A549 (cell line): ENCODE measurements around the gene CABP5. TPM values are rescaled to one million over a fixed set of nuclear protein-coding genes. Genes with fewer than 3 reads are reported as not detected.

Experiments
- ATAC-seq, 2 experiments: fragments of 200-7000 bp in 1 of 2; fragments of >200 bp in 1 of 2; cut with Nextera tagmentation in 1 of 2; cut with Tn5 transposase in 1 of 2; 3 replicates each; pipeline versions ENCODE4 v1.8.0 to v1.9.1; 2018 to 2020; ENCODE audit warnings: mild to moderate bottlenecking in 1 of 2, moderate library complexity in 1 of 2
- CTCF ChIA-PET: fragments of 300-600 bp; sonication (Branson Sonifier 250); formaldehyde crosslinking; extraction: SDS; loops from one replicate; lab custom pipeline; 2021; ENCODE audit warnings: antibody characterized with exemption, inconsistent platforms; lab: Yijun Ruan, JAX
- POLR2A ChIA-PET: fragments of 350-600 bp; formaldehyde crosslinking; extraction: SDS; loops from one replicate; lab custom pipeline; 2021; ENCODE audit warnings: antibody characterized with exemption, inconsistent platforms; lab: Yijun Ruan, JAX
- DNase-seq, 2 experiments: peaks; one replicate each; pipeline versions ENCODE4 v3.0.0 to v3.0.0-alpha.2; 2011 to 2016; ENCODE audit warnings: low read depth in 1 of 2, low spot score in 1 of 2
- FAIRE-seq: peaks from 2 replicates; lab custom pipeline; 2011; peaks lifted over from hg19 to GRCh38; lab: Jason Lieb, UNC
- H3K27ac ChIP-seq, 2 experiments: fragments of >200 bp; sonication (Bioruptor Twin); formaldehyde crosslinking; 3 replicates each; pipeline ENCODE4 v1.5.1; 2016 to 2017
- H3K4me1 ChIP-seq: fragments of >200 bp; sonication (Bioruptor Twin); formaldehyde crosslinking; 3 replicates; pipeline ENCODE4 v1.6.1; 2016
- H3K4me2 ChIP-seq: fragments of >200 bp; sonication (Bioruptor Twin); formaldehyde crosslinking; 3 replicates; pipeline ENCODE4 v1.6.1; 2016
- H3K4me3 ChIP-seq: fragments of >200 bp; sonication (Bioruptor Twin); formaldehyde crosslinking; 3 replicates; pipeline ENCODE4 v1.5.1; 2016
- H3K9me3 ChIP-seq: fragments of >200 bp; sonication (Bioruptor Twin); formaldehyde crosslinking; 3 replicates; pipeline ENCODE4 v1.6.1; 2016
- CHD4 ChIP-seq: fragments of 200-600 bp; sonication (generic); IDR thresholded peaks from 2 replicates; pipeline ENCODE4 v1.6.1; 2016; ENCODE audit warnings: antibody characterized with exemption, mild to moderate bottlenecking, borderline replicate concordance
- EHF ChIP-seq: fragments of 250-450 bp; sonication (Bioruptor Pico); IDR thresholded peaks from 2 replicates; pipeline ENCODE4 v1.5.0; 2020; ENCODE audit warnings: mild to moderate bottlenecking
- EHMT2 ChIP-seq: fragments of 200-600 bp; sonication (generic); IDR thresholded peaks from 2 replicates; pipeline ENCODE4 v1.6.1; 2016; ENCODE audit warnings: antibody characterized with exemption, low read depth, mild to moderate bottlenecking, moderate library complexity
- FOXS1 ChIP-seq: fragments of 250-450 bp; sonication (Bioruptor Pico); IDR thresholded peaks from 2 replicates; pipeline ENCODE4 v1.5.0; 2020; ENCODE audit warnings: mild to moderate bottlenecking, moderate library complexity
- KDM5A ChIP-seq: fragments of 200-600 bp; sonication (generic); IDR thresholded peaks from 2 replicates; pipeline ENCODE4 v1.6.1; 2016; ENCODE audit warnings: antibody characterized with exemption, mild to moderate bottlenecking
- MAFK ChIP-seq: fragments of 450-650 bp; IDR thresholded peaks from 2 replicates; pipeline ENCODE4 v1.6.1; 2014; ENCODE audit not compliant: partially characterized antibody
- MAZ ChIP-seq: fragments of 150-350 bp; IDR thresholded peaks from 2 replicates; pipeline ENCODE4 v1.6.1; 2014; ENCODE audit warnings: antibody characterized with exemption, low read depth, low read length, borderline replicate concordance
- MYC ChIP-seq: IDR thresholded peaks from 2 replicates; pipeline ENCODE4 v1.6.1; 2012; ENCODE audit warnings: mild to moderate bottlenecking, inconsistent platforms, low read length, improper control_type of control experiment, borderline replicate concordance
- NR3C1 ChIP-seq: fragments of >200 bp; sonication (Bioruptor Twin); formaldehyde crosslinking; IDR thresholded peaks from 3 replicates; pipeline ENCODE4 v1.6.1; 2017
- RAD21 ChIP-seq, 2 experiments: fragments of >200 bp in 1 of 2; sonication (Bioruptor Twin) in 1 of 2; formaldehyde crosslinking in 1 of 2; IDR thresholded peaks in 1 of 2; conservative IDR thresholded peaks in 1 of 2; 2 replicates in 1 of 2; 3 replicates in 1 of 2; pipeline ENCODE4 v1.6.1; 2012 to 2018; ENCODE audit warnings: inconsistent platforms in 1 of 2
- RARB ChIP-seq: fragments of 250-450 bp; sonication (Bioruptor Pico); IDR thresholded peaks from 2 replicates; pipeline ENCODE4 v1.8.0; 2021; ENCODE audit warnings: mild to moderate bottlenecking, moderate library complexity
- TFCP2L1 ChIP-seq: fragments of 250-450 bp; sonication (Bioruptor Pico); IDR thresholded peaks from 2 replicates; pipeline ENCODE4 v1.5.0; 2021; ENCODE audit warnings: mild to moderate bottlenecking
- ZC3H11A ChIP-seq: fragments of 450-650 bp; IDR thresholded peaks from 2 replicates; pipeline ENCODE4 v1.6.1; 2014; ENCODE audit warnings: antibody characterized with exemption, mild to moderate bottlenecking
- ZNF302 ChIP-seq: fragments of 250-450 bp; sonication (Bioruptor Pico); IDR thresholded peaks from 2 replicates; pipeline ENCODE4 v1.9.0; 2021; ENCODE audit warnings: inconsistent platforms, mild to moderate bottlenecking, moderate library complexity
- ZSCAN20 ChIP-seq: fragments of 250-450 bp; sonication (Bioruptor Pico); IDR thresholded peaks from 2 replicates; pipeline ENCODE4 v1.8.0; 2022; ENCODE audit warnings: mild to moderate bottlenecking, moderate library complexity
- WGBS: methylation state at CpG from one replicate; pipeline ENCODE4 v1.1.6; 2017; ENCODE audit errors: missing lambda C conversion rate; 5-methylcytosine and 5-hydroxymethylcytosine counted together
- polyA plus RNA-seq, 4 experiments: library from polyadenylated mRNA; depleted of rRNA in 3 of 4; stranded (reverse); fragments of >200 nt; fragmentation: RNase III in 1 of 4; extraction: RNeasy Plus Mini Kit Qiagen cat#74134 plus additional on column Dnase treatment in 1 of 4; gene quantifications; 2 replicates in 3 of 4; 3 replicates in 1 of 4; pipeline ENCODE4 v1.2.3, GENCODE V29; 2011 to 2017
- TF ChIP-seq, protein P1 (sequence below): fragments of 450-650 bp; IDR thresholded peaks from 2 replicates; pipeline ENCODE4 v1.6.1; 2014; ENCODE audit warnings: antibody characterized with exemption
- TF ChIP-seq, protein P2 (sequence below): IDR thresholded peaks from 2 replicates; pipeline ENCODE4 v1.6.1; 2012; ENCODE audit warnings: low read depth, borderline replicate concordance
- TF ChIP-seq, protein P3 (sequence below): IDR thresholded peaks from 2 replicates; pipeline ENCODE4 v1.6.1; 2012
- TF ChIP-seq, protein P4 (sequence below): fragments of >200 bp; sonication (Bioruptor Twin); formaldehyde crosslinking; IDR thresholded peaks from 3 replicates; pipeline ENCODE4 v1.5.1; 2016

CABP5 gene
- polyA plus RNA-seq, 2 of the 4 experiments (the other 2 are of a cell fraction): not detected

DNA sequence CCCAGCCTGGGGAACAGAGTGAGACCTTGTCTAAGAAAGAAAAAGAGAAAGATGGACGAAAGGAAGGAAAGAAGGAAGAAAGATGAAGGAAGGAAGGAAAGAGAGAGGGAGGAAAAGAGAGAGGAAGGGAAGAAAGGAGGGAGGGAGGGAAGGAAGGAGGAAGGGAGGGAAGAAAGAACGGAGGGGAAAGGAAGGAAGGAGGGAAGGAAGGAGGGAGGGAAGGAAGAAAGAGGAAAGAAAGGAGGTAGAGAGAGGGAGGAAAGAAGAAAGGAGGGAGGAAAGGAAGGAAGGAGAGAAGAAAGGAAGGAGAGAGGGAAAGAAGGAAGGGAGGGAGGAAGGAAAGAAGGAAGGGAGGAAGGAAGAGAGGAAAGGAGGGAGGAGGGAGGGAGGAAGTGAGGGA lies 20.9 kb downstream of the CABP5 start:
- Histone ChIP-seq H3K9me3 (peaks cover 8% of the 10 kb centered on the region; the same call in 1 of the 3 replicates), H3K4me2 (no peak overlapping the region), H3K4me1 (no peaks in the 10 kb centered on the region), H3K4me3 (no peak overlapping the region), H3K27ac (no peak overlapping the region)
- POLR2A ChIA-PET: no interaction called here
- FAIRE-seq (no peak), DNase-seq (no peak), ATAC-seq (no peak)
- TF ChIP-seq ZNF302 (CRISPR knock-in tag) (no peak), RARB (no peak)
- CTCF ChIA-PET: interaction anchor here (0.7 to 1.3 kb wide), 2 partner anchors 11 to 40 kb away, joined by 3 to 4 read pairs; no protein-coding TSS in a partner anchor
- 0% methylated on average over 2 of the region's 2 CpGs for WGBS

DNA sequence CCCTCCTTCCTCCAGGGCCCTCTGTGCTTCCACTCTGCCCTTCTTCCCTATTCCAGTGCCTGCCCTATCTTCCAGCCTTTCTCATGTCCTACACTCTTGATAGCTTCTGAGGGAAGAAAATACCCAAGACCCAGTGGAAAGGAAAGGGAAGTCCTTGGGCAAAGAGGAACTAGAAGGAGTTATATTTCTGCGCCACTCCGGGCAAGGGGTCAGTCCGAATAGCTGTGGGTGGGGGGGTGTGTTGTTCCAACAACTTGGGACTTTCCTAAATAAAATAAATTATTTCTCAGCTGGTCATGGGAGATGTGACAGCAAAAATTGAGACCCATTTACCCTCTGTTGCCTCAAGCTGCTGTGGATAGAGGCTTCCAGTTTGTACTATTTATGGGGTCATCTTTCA lies 23.2 kb downstream of the CABP5 start:
- Histone ChIP-seq H3K9me3 (peaks cover 6% of the 10 kb centered on the region), H3K4me3 (no peak overlapping the region), H3K4me1 (no peaks in the 10 kb centered on the region), H3K27ac (no peak overlapping the region), H3K4me2 (no peak overlapping the region)
- TF ChIP-seq, protein P1, sequence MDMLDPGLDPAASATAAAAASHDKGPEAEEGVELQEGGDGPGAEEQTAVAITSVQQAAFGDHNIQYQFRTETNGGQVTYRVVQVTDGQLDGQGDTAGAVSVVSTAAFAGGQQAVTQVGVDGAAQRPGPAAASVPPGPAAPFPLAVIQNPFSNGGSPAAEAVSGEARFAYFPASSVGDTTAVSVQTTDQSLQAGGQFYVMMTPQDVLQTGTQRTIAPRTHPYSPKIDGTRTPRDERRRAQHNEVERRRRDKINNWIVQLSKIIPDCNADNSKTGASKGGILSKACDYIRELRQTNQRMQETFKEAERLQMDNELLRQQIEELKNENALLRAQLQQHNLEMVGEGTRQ: no peak
- no peak for TF ChIP-seq EHMT2
- TF ChIP-seq EHF: no peak
- TF ChIP-seq RAD21 (conservative IDR thresholded peaks at IDR 0.05 in 1 of 2, IDR thresholded peaks at IDR 0.05 in 1 of 2): no peak
- TF ChIP-seq FOXS1 (CRISPR knock-in tag): no peak
- no peak for TF ChIP-seq CHD4
- TF ChIP-seq, protein P2, sequence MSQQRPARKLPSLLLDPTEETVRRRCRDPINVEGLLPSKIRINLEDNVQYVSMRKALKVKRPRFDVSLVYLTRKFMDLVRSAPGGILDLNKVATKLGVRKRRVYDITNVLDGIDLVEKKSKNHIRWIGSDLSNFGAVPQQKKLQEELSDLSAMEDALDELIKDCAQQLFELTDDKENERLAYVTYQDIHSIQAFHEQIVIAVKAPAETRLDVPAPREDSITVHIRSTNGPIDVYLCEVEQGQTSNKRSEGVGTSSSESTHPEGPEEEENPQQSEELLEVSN: no peak
- TF ChIP-seq, protein P3, sequence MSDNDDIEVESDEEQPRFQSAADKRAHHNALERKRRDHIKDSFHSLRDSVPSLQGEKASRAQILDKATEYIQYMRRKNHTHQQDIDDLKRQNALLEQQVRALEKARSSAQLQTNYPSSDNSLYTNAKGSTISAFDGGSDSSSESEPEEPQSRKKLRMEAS: no peak
- no peak for TF ChIP-seq TFCP2L1
- TF ChIP-seq MAFK: no peak
- no peak for TF ChIP-seq ZNF302 (CRISPR knock-in tag)
- TF ChIP-seq ZSCAN20: no peak
- no peak for TF ChIP-seq ZC3H11A
- no peak for FAIRE-seq
- ChIA-PET CTCF (interaction anchor here (0.7 to 1.0 kb wide), 2 partner anchors 132 to 135 kb away, joined by 3 to 4 read pairs; no protein-coding TSS in a partner anchor), POLR2A (no interaction called here)
- ATAC-seq: no peak
- WGBS: 52% methylated on average over 3 of the region's 3 CpGs
- no peak for DNase-seq

DNA sequence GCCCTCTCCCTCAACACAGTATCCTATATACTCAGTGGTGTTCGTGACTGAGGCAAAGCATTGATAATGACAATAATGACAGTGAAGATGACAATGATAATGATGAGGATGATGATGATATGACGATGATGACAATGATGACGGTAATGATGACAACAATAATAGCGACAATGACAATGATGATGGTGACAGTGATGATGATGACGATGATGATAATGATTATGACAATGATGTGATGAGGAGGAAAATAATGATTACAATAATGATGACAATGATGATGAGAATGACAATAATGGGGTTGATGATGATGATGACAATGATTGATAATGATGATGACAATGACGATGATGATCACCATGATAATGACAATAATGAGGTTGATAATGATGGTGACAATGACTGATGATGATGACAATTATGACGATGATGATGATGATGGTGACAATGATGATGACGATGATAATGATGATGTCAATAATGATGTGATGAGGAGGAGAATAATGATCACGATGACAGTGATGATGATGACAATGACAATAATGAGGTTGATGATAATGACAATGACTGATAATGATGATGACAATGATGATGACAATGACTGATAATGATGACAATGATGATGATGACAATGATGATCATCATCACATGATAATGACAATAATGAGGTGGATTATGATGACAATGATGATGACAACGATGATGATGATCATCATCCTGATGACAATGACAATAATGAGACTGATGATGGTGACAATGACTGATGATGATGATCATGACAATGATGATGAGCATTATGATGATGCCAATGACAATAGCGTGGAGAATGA lies 32.7 kb downstream of the CABP5 start:
- Histone ChIP-seq H3K9me3 (peaks cover 15% of the 10 kb centered on the region), H3K4me2 (no peak overlapping the region), H3K4me3 (no peak overlapping the region), H3K27ac (no peak overlapping the region), H3K4me1 (no peaks in the 10 kb centered on the region)
- no peak for DNase-seq
- 50% methylated on average over 11 of the region's 11 CpGs for WGBS
- CTCF ChIA-PET: no interaction called here
- POLR2A ChIA-PET: no interaction called here
- no peak for TF ChIP-seq NR3C1
- TF ChIP-seq KDM5A: no peak
- no peak for TF ChIP-seq MYC
- TF ChIP-seq MAZ: no peak
- FAIRE-seq: peak; percentile 78
- no peak for ATAC-seq

DNA sequence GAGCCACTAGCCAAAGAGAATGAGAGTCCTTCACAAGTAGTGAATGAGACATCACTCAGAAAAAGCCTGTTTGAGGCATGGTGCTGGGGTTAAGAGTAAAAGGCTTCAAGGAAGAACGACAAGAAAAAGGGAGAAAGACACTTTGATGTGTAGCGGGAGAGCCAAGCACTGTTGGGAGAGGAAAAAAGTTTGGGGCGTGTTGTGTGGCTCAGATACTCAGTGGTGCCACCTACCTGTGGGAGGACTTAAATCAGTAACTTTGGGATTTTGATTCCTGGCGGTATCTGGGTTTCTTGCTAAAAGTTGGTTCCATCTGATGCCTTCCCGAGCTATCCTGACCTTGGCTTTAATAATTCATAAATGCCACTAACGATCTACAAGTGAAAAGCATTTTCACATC lies 37.1 kb downstream of the CABP5 start:
- no peaks in the 10 kb centered on the region for H3K4me1 ChIP-seq
- WGBS: 21% methylated on average over 6 of the region's 6 CpGs
- H3K4me2 ChIP-seq: 0 out of 3 replicates have a peak overlapping the region, but pooled peaks have one; percentile 7
- peaks cover 10% of the 10 kb centered on the region for H3K9me3 ChIP-seq
- H3K27ac ChIP-seq: no peak overlapping the region
- DNase-seq (peak; percentile 51 to 74), FAIRE-seq (no peak), ATAC-seq (peak in 1 of 2 experiments; percentile 42; a peak in 1 of 6 replicates)
- CTCF ChIA-PET: interaction anchor here (0.6 to 2.2 kb wide), 7 partner anchors 10 to 132 kb away, joined by 3 to 8 read pairs (median 4); partner anchors contain the start of gene ELSPBP1
- TF ChIP-seq, protein P4, sequence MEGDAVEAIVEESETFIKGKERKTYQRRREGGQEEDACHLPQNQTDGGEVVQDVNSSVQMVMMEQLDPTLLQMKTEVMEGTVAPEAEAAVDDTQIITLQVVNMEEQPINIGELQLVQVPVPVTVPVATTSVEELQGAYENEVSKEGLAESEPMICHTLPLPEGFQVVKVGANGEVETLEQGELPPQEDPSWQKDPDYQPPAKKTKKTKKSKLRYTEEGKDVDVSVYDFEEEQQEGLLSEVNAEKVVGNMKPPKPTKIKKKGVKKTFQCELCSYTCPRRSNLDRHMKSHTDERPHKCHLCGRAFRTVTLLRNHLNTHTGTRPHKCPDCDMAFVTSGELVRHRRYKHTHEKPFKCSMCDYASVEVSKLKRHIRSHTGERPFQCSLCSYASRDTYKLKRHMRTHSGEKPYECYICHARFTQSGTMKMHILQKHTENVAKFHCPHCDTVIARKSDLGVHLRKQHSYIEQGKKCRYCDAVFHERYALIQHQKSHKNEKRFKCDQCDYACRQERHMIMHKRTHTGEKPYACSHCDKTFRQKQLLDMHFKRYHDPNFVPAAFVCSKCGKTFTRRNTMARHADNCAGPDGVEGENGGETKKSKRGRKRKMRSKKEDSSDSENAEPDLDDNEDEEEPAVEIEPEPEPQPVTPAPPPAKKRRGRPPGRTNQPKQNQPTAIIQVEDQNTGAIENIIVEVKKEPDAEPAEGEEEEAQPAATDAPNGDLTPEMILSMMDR: peak; percentile 19; the same call in 2 of the 3 replicates
- TF ChIP-seq MAZ: no peak
- TF ChIP-seq, all 56 proteins: peak for 1
- POLR2A ChIA-PET: no interaction called here
- no peak overlapping the region for H3K4me3 ChIP-seq
